CD4-positive, alpha-beta memory T cell (primary cell): ENCODE data around the gene LORICRIN. TPM values are rescaled to one million over a fixed set of nuclear protein-coding genes. Genes with fewer than 3 reads are reported as not detected.

Experiments
- CTCF ChIA-PET: fragments of 350-600 bp; sonication (Branson Sonifier 250); formaldehyde crosslinking; loops from one replicate; lab custom pipeline; 2021; ENCODE audit warnings: inconsistent platforms; ENCODE audit not compliant: partially characterized antibody; lab: Charles Lee
- POLR2A ChIA-PET: fragments of 350-600 bp; sonication (Branson Sonifier 250); formaldehyde crosslinking; loops from one replicate; lab custom pipeline; 2021; ENCODE audit not compliant: partially characterized antibody; lab: Charles Lee
- DNase-seq, 5 donors: peaks; one replicate each; pipeline versions ENCODE4 v3.0.0 to v3.0.0-alpha.2; 2020 to 2022; ENCODE audit warnings: mixed read lengths in 1 of 5
- H3K27ac ChIP-seq: one replicate; pipeline ENCODE4 v1.7.0; 2013; ENCODE audit warnings: low read depth, low read length
- H3K27me3 ChIP-seq: 2 replicates; pipeline ENCODE4 v1.7.0; 2013; ENCODE audit warnings: mild to moderate bottlenecking, low read length, moderate library complexity; ENCODE audit not compliant: insufficient read depth
- H3K36me3 ChIP-seq: 2 replicates; pipeline ENCODE4 v1.7.0; 2013; ENCODE audit warnings: mild to moderate bottlenecking, low read length, moderate library complexity; ENCODE audit not compliant: insufficient read depth
- H3K4me1 ChIP-seq: 2 replicates; pipeline ENCODE4 v1.7.0; 2013; ENCODE audit warnings: mild to moderate bottlenecking, low read length, moderate library complexity; ENCODE audit not compliant: insufficient read depth
- H3K4me3 ChIP-seq, 2 donors: one replicate each; pipeline ENCODE4 v1.7.0; 2013; ENCODE audit warnings: low read length in 2 of 2, mild to moderate bottlenecking in 1 of 2
- H3K9me3 ChIP-seq, 2 donors: one replicate each; pipeline ENCODE4 v1.7.0; 2013; ENCODE audit warnings: low read length in 2 of 2, control low read depth in 1 of 2; ENCODE audit not compliant: control insufficient read depth in 1 of 2
- H3K27ac Mint-ChIP-seq, 7 donors: one replicate each; pipeline ENCODE4 v1.8.0; 2020 to 2021; ENCODE audit warnings: mixed read lengths in 7 of 7, mild to moderate bottlenecking in 6 of 7, inconsistent platforms in 3 of 7, moderate library complexity in 3 of 7
- H3K27me3 Mint-ChIP-seq, 2 donors: one replicate each; pipeline ENCODE4 v1.8.0; 2020 to 2021; ENCODE audit warnings: mixed read lengths in 2 of 2
- H3K36me3 Mint-ChIP-seq, 2 donors: one replicate each; pipeline ENCODE4 v1.8.0; 2020 to 2021; ENCODE audit warnings: mixed read lengths in 2 of 2, inconsistent platforms in 1 of 2, mild to moderate bottlenecking in 1 of 2
- H3K4me1 Mint-ChIP-seq, 4 donors: one replicate each; pipeline ENCODE4 v1.8.0; 2020 to 2021; ENCODE audit warnings: mixed read lengths in 4 of 4, mild to moderate bottlenecking in 1 of 4
- H3K4me3 Mint-ChIP-seq, 8 donors: one replicate each; pipeline ENCODE4 v1.8.0; 2020 to 2021; ENCODE audit warnings: mixed read lengths in 8 of 8, mild to moderate bottlenecking in 7 of 8, moderate library complexity in 6 of 8, inconsistent platforms in 3 of 8
- H3K9me3 Mint-ChIP-seq, 8 donors: one replicate each; pipeline ENCODE4 v1.8.0; 2020 to 2021; ENCODE audit warnings: mixed read lengths in 8 of 8, mild to moderate bottlenecking in 5 of 8, inconsistent platforms in 3 of 8, moderate library complexity in 1 of 8
- intact Hi-C: fragments of 100-400 bp; cut with micrococcal nuclease; formaldehyde crosslinking; loops from one replicate; pipeline ENCODE4 v1.15.1; 2023
- polyA plus RNA-seq, 2 donors: library from polyadenylated mRNA; unstranded; fragments of 300-500 nt; fragmentation: Illumina TruSeq; gene quantifications; one replicate each; pipeline ENCODE4 v1.2.3, GENCODE V29; 2021
- total RNA-seq, 2 experiments: library from RNA; stranded (reverse); gene quantifications; one replicate each; pipeline ENCODE4 v1.2.3, GENCODE V29; 2021

Gene LORICRIN, protein sequence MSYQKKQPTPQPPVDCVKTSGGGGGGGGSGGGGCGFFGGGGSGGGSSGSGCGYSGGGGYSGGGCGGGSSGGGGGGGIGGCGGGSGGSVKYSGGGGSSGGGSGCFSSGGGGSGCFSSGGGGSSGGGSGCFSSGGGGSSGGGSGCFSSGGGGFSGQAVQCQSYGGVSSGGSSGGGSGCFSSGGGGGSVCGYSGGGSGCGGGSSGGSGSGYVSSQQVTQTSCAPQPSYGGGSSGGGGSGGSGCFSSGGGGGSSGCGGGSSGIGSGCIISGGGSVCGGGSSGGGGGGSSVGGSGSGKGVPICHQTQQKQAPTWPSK
- total RNA-seq: not detected
- not detected for polyA plus RNA-seq

DNA sequence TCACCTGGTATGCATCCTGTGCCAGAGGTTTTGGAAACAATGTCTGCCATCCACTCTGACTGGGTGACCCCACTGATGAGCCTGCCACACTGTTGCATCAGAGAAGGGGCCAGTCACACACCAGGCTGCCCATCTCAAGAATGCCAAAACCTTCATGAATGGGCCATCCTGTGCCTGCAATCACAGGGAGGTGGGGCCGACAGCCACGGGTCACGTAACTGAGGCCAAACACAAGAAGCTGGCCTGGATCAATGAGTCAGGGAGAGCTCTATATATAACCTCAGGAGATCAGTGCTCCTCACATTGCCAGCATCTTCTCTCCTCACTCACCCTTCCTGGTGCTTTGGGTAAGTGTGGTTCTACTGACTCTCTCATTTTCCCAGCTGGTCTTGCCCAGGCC lies at the start of gene LORICRIN:
LORICRIN (plus strand) TSS at position 301 of the 400 bp plus-strand sequence. CDS start 1,263 bp downstream, outside the sequence.
- H3K36me3 ChIP-seq: no peaks in the 10 kb centered on the region
- CTCF ChIA-PET: no interaction called here
- H3K9me3 ChIP-seq: no peaks in the 10 kb centered on the region
- H3K27me3 Mint-ChIP-seq: peaks cover 19 to 24% of the 10 kb centered on the region in 2 donors
- peak within 1 kb of the TSS; percentile 71 to 80 (median 76) for H3K4me3 Mint-ChIP-seq
- peak within 1 kb of the TSS in 4 of 7 donors; percentile 10 to 56 (median 49) for H3K27ac Mint-ChIP-seq
- no peak within 1 kb of the TSS for H3K27ac ChIP-seq
- H3K4me3 ChIP-seq: peak within 1 kb of the TSS in 1 of 2 donors; percentile 11
- H3K36me3 Mint-ChIP-seq: no peaks in the 10 kb centered on the region
- H3K4me1 ChIP-seq: peaks cover 22% of the 10 kb centered on the region
- DNase-seq: no peak
- H3K4me1 Mint-ChIP-seq: peaks cover 18 to 32% (median 25%) of the 10 kb centered on the region in 4 donors
- H3K27me3 ChIP-seq: peaks cover 24% of the 10 kb centered on the region
- intact Hi-C loops: no loop called here
- POLR2A ChIA-PET: no interaction called here
- no peaks in the 10 kb centered on the region for H3K9me3 Mint-ChIP-seq

DNA sequence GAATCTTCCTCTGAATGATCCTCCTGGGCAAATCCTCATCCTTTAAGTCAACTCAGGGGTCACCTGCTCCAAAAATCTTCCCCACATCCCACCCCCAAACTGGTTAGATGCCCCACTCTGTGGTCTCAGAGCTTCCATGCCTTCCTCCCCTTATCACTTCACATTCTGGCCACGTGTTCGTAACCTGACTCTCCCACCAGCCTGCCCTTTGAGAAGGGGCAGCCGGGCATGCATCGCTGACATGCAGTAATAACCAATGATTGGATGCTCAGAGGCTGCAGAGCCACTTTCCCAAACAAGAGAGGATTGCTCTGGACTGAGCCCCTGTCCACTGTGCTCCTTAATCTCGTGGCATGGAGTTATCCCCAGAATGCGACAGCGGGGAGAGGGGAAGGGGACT lies 49.3 kb upstream of the LORICRIN start:
- ChIA-PET CTCF (interaction anchor here (1.4 kb wide), 1 partner anchor 10 kb away, joined by 4 read pairs; no protein-coding TSS in a partner anchor), POLR2A (no interaction called here)
- H3K4me1 Mint-ChIP-seq: no peaks in the 10 kb centered on the region
- no peaks in the 10 kb centered on the region for H3K4me1 ChIP-seq
- no peaks in the 10 kb centered on the region for H3K9me3 ChIP-seq
- H3K36me3 Mint-ChIP-seq: no peaks in the 10 kb centered on the region
- no peak overlapping the region for H3K27ac Mint-ChIP-seq
- peaks cover 25 to 33% of the 10 kb centered on the region in 2 donors for H3K27me3 Mint-ChIP-seq
- H3K9me3 Mint-ChIP-seq: no peaks in the 10 kb centered on the region
- no peak overlapping the region for H3K27ac ChIP-seq
- no peak overlapping the region for H3K4me3 ChIP-seq
- no peak for DNase-seq
- no peak overlapping the region for H3K4me3 Mint-ChIP-seq
- H3K27me3 ChIP-seq: no peaks in the 10 kb centered on the region
- H3K36me3 ChIP-seq: no peaks in the 10 kb centered on the region
- intact Hi-C loops: no loop called here

DNA sequence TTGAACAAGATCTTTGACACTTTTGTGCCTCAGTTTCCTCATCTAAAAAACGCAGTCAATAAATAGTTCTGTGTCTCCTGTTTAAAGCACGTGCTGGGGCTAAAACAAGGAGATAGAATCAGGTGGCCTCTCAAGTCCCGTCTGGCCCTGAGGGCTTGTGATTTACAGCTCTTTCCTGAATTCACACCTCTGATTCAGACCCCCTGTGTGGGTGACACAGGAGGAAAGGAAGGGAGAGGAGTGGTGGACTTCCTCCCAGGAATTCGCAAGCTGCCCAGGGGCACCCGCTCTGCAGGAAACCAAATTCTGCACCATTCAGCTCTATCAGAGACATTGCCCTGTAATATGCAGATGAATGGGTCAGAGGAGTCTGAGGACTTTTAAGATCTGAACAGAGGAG lies 47.3 kb upstream of the LORICRIN start:
- Mint-ChIP-seq H3K36me3 (no peaks in the 10 kb centered on the region), H3K4me1 (peaks cover 0 to 1% (median 0%) of the 10 kb centered on the region in 4 donors), H3K9me3 (no peaks in the 10 kb centered on the region), H3K27me3 (peaks cover 23 to 28% of the 10 kb centered on the region in 2 donors), H3K27ac (no peak overlapping the region), H3K4me3 (no peak overlapping the region)
- CTCF ChIA-PET: no interaction called here
- Histone ChIP-seq H3K4me1 (no peaks in the 10 kb centered on the region), H3K4me3 (no peak overlapping the region), H3K27me3 (no peaks in the 10 kb centered on the region), H3K27ac (no peak overlapping the region), H3K36me3 (no peaks in the 10 kb centered on the region), H3K9me3 (no peaks in the 10 kb centered on the region)
- POLR2A ChIA-PET: no interaction called here
- DNase-seq: no peak
- intact Hi-C loops: no loop called here

DNA sequence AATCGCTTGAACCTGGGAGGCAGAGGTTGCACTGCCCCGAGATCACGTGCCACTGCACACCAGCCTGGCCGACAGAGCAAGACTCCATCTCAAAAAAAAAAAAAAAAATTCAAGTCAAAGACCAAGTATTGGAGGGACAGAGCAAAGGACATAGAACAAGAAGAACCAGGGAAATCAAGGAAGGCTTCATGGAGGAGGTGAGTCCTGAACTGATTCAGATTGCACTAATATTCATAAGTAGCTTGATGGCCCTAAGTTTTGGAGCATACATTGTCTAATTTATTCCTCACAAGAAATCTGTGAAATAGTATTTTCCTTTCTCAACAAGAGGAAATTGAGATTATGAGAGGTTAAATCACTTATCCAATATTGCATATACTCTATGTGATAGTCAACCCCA lies 46.0 kb upstream of the LORICRIN start:
- no peak overlapping the region for H3K27ac Mint-ChIP-seq
- H3K27me3 Mint-ChIP-seq: peaks cover 21 to 22% of the 10 kb centered on the region in 2 donors
- CTCF ChIA-PET: no interaction called here

DNA sequence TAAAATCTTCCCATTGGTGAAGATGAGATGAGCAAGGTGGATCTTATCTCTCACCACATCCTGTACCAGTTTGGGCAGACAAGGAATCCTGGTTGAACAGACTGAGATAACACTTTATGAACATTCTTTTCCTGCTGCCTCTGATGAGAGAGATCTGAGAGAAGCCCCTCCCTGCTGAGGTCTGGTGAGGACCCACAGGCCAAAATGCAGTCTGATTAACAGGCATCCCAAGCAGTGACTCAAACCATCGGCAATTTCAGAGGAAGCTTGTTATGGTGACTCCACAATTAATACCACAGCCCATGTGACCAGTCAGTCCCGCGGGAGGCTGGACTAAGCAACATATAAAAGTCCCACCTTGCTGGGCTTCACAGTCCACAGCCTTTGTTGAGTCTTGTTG lies 42.3 kb upstream of the LORICRIN start, which contains the start of gene PRR9:
PRR9 (plus strand) TSS at position 373 of the 400 bp plus-strand sequence. CDS start 561 bp downstream, outside the sequence.
- Mint-ChIP-seq H3K27ac (peak within 1 kb of the TSS in 1 of 7 donors; percentile 10), H3K9me3 (no peaks in the 10 kb centered on the region), H3K36me3 (no peaks in the 10 kb centered on the region), H3K4me1 (peaks cover 0 to 1% (median 0%) of the 10 kb centered on the region in 4 donors), H3K27me3 (peaks cover 14 to 16% of the 10 kb centered on the region in 2 donors), H3K4me3 (no peak within 1 kb of the TSS)
- POLR2A ChIA-PET: no interaction called here
- DNase-seq: no peak
- Histone ChIP-seq H3K4me1 (no peaks in the 10 kb centered on the region), H3K27ac (no peak within 1 kb of the TSS), H3K27me3 (no peaks in the 10 kb centered on the region), H3K36me3 (no peaks in the 10 kb centered on the region), H3K9me3 (no peaks in the 10 kb centered on the region), H3K4me3 (no peak within 1 kb of the TSS)
- intact Hi-C loops: no loop called here
- CTCF ChIA-PET: no interaction called here

More for the DNA sequence above, 46.0 kb upstream of the LORICRIN start:
- POLR2A ChIA-PET: no interaction called here
- Histone ChIP-seq H3K27me3 (no peaks in the 10 kb centered on the region), H3K4me3 (no peak overlapping the region), H3K36me3 (no peaks in the 10 kb centered on the region), H3K4me1 (no peaks in the 10 kb centered on the region), H3K9me3 (no peaks in the 10 kb centered on the region), H3K27ac (no peak overlapping the region)
- DNase-seq: no peak
- H3K4me1 Mint-ChIP-seq: peaks cover 0 to 1% (median 0%) of the 10 kb centered on the region in 4 donors
- no peaks in the 10 kb centered on the region for H3K9me3 Mint-ChIP-seq
- intact Hi-C loops: no loop called here
- H3K4me3 Mint-ChIP-seq: no peak overlapping the region
- no peaks in the 10 kb centered on the region for H3K36me3 Mint-ChIP-seq

DNA sequence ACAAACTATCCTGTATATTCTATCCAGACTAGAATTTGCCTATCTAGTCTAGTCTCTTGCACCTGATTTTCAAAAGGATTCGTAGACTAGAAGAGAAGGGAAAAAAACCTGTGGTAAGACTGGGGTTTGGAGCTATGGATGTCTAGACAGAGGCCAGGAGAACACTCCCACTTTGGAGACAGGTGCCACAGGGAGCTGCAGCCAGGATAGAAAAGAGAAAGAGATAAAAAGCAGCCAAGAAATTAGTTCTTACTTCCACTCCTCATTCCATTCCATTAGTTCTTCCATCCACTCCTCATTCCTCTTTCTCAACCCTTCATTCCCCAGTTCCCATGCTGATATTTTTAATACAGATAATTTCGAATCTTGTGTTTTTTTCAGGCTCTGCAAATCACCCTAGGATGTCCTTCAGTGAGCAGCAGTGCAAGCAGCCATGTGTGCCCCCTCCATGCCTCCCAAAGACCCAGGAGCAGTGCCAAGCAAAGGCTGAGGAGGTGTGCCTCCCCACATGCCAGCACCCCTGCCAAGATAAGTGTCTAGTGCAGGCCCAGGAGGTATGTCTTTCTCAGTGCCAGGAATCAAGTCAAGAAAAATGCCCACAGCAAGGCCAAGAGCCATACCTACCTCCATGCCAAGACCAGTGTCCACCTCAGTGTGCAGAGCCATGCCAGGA lies 41.6 kb upstream of the LORICRIN start:
- ChIA-PET POLR2A (no interaction called here), CTCF (interaction anchor here (1.1 kb wide), 1 partner anchor 11 kb away, joined by 3 read pairs; no protein-coding TSS in a partner anchor)
- Mint-ChIP-seq H3K4me3 (no peak overlapping the region), H3K27me3 (peaks cover 11 to 15% of the 10 kb centered on the region in 2 donors), H3K4me1 (peaks cover 0 to 1% (median under 1%) of the 10 kb centered on the region in 4 donors), H3K9me3 (no peaks in the 10 kb centered on the region), H3K27ac (no peak overlapping the region), H3K36me3 (no peaks in the 10 kb centered on the region)
- intact Hi-C loops: no loop called here
- H3K36me3 ChIP-seq: no peaks in the 10 kb centered on the region
- no peaks in the 10 kb centered on the region for H3K4me1 ChIP-seq
- H3K4me3 ChIP-seq: no peak overlapping the region
- no peaks in the 10 kb centered on the region for H3K9me3 ChIP-seq
- H3K27me3 ChIP-seq: no peaks in the 10 kb centered on the region
- no peak for DNase-seq
- no peak overlapping the region for H3K27ac ChIP-seq

DNA sequence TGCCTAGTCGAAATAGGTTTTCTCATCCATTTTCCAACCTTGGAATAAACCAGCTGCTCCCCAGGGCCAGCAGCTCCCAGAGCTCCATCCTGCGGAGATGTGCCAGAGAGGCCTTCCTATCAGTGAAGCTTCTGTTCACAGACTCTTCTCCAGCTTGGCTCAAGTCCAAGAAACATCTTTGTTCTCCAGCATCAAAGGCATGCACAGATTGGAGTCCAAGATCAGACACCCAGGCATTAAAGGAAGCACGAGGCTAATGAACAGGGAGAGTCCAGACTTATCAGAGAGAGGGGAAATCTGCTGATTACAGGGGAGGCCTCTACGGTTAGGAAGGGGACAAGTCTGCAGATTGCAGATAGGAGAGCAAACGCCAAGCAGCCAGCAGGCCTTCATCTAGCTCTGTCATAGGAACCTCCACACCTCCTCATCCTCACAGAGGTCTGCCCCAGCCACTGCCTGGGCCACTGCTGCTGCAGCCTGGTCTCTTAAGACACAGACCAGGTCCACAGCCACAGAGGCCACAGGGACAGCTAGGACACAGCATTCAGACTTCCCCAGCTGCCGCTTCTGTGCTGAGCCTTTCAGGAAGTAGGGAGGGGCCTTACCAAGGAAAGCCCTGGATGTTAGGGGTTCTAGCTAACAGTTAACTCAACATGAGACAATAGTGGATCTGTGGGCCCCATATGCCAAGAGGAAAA lies 38.7 kb upstream of the LORICRIN start:
- Histone ChIP-seq H3K4me3 (no peak overlapping the region), H3K27ac (no peak overlapping the region), H3K4me1 (no peaks in the 10 kb centered on the region), H3K36me3 (no peaks in the 10 kb centered on the region), H3K27me3 (no peaks in the 10 kb centered on the region), H3K9me3 (no peaks in the 10 kb centered on the region)
- Mint-ChIP-seq H3K27me3 (peaks cover 9 to 26% of the 10 kb centered on the region in 2 donors), H3K27ac (no peak overlapping the region), H3K4me1 (peaks cover 0 to 6% (median 4%) of the 10 kb centered on the region in 4 donors), H3K9me3 (no peaks in the 10 kb centered on the region), H3K4me3 (no peak overlapping the region), H3K36me3 (no peaks in the 10 kb centered on the region)
- no peak for DNase-seq
- ChIA-PET POLR2A (no interaction called here), CTCF (interaction anchor here (1.3 to 2.3 kb wide), 3 partner anchors 8 to 11 kb away, joined by 4 to 8 read pairs (median 6); no protein-coding TSS in a partner anchor)
- intact Hi-C loops: no loop called here
